Keratinocyte (primary cell): ENCODE results near the gene KLHL29. TPM values are rescaled to one million over a fixed set of nuclear protein-coding genes. Genes with fewer than 3 reads are reported as not detected.

Experiments
- DNase-seq: peaks from one replicate; pipeline ENCODE4 v3.0.0-alpha.2; 2011; ENCODE audit warnings: low read depth, missing footprints, low spot score
- FAIRE-seq: peaks from 2 replicates; lab custom pipeline; 2011; peaks lifted over from hg19 to GRCh38; lab: Jason Lieb, UNC
- H2AFZ ChIP-seq: 2 replicates; pipeline ENCODE4 v1.6.0; 2012; ENCODE audit warnings: low read length, control low read depth, inconsistent platforms; ENCODE audit not compliant: control insufficient read depth
- H3K27ac ChIP-seq: 2 replicates; pipeline ENCODE4 v1.5.1; 2011; ENCODE audit warnings: low read length; ENCODE audit not compliant: control insufficient read depth, insufficient read depth
- H3K27me3 ChIP-seq: 3 replicates; pipeline ENCODE4 v1.6.0; 2011; ENCODE audit warnings: low read length; ENCODE audit not compliant: control insufficient read depth, insufficient read depth; ENCODE audit errors: extremely low read depth
- H3K36me3 ChIP-seq, 2 experiments: 2 replicates in 1 of 2; 3 replicates in 1 of 2; pipeline ENCODE4 v1.5.1; 2011; ENCODE audit warnings: low read length in 2 of 2, mild to moderate bottlenecking in 1 of 2; ENCODE audit not compliant: control insufficient read depth in 2 of 2, insufficient read depth in 2 of 2; ENCODE audit errors: extremely low read depth in 1 of 2
- H3K4me1 ChIP-seq: 3 replicates; pipeline ENCODE4 v1.5.1; 2011; ENCODE audit warnings: low read length; ENCODE audit not compliant: control insufficient read depth, insufficient read depth; ENCODE audit errors: extremely low read depth
- H3K4me2 ChIP-seq: 3 replicates; pipeline ENCODE4 v1.6.0; 2011; ENCODE audit warnings: low read depth, low read length; ENCODE audit not compliant: control insufficient read depth, insufficient read depth; ENCODE audit errors: extremely low read depth
- H3K4me3 ChIP-seq, 3 experiments: fragments of 200-600 bp in 1 of 3; sonication (generic) in 1 of 3; 2 replicates in 2 of 3; 3 replicates in 1 of 3; pipeline ENCODE4 v1.5.1; 2011 to 2016; ENCODE audit warnings: low read length in 3 of 3, mild to moderate bottlenecking in 3 of 3, control low read depth in 2 of 3, inconsistent platforms in 1 of 3, low read depth in 1 of 3, mixed read lengths in 1 of 3, mixed run types in 1 of 3, moderate library complexity in 1 of 3; ENCODE audit not compliant: control insufficient read depth in 2 of 3, insufficient read depth in 2 of 3; ENCODE audit errors: extremely low read depth in 1 of 3
- H3K79me2 ChIP-seq: 2 replicates; pipeline ENCODE4 v1.6.0; 2012; ENCODE audit warnings: low read length; ENCODE audit not compliant: control insufficient read depth, insufficient read depth
- H3K9ac ChIP-seq: 3 replicates; pipeline ENCODE4 v1.6.0; 2011; ENCODE audit warnings: low read length; ENCODE audit not compliant: control insufficient read depth, insufficient read depth; ENCODE audit errors: extremely low read depth
- H3K9me1 ChIP-seq: 3 replicates; pipeline ENCODE4 v1.6.0; 2011; ENCODE audit warnings: low read length; ENCODE audit not compliant: control insufficient read depth, insufficient read depth; ENCODE audit errors: extremely low read depth
- H3K9me3 ChIP-seq: 2 replicates; pipeline ENCODE4 v1.5.1; 2012; ENCODE audit warnings: low read depth, low read length; ENCODE audit not compliant: control insufficient read depth
- H4K20me1 ChIP-seq: 3 replicates; pipeline ENCODE4 v1.6.0; 2011; ENCODE audit warnings: low read length; ENCODE audit not compliant: control insufficient read depth, insufficient read depth; ENCODE audit errors: extremely low read depth
- EZH2 ChIP-seq: IDR thresholded peaks from one replicate; pipeline ENCODE4 v1.6.1; 2012; ENCODE audit warnings: inconsistent platforms, mild to moderate bottlenecking, low read length, moderate library complexity
- dilution Hi-C: fragments of 300-500 bp; cut with MboI; formaldehyde crosslinking; loops from one replicate; pipeline ENCODE4 v1.7.0; 2020; ENCODE audit warnings: low sequenced_read_pairs; ENCODE audit not compliant: extremely low pct_ligation_motif_present
- polyA plus RNA-seq, 5 experiments: library from polyadenylated mRNA; depleted of rRNA in 3 of 5; stranded (reverse) in 3 of 5; stranded (forward) in 1 of 5; unstranded in 1 of 5; fragments of >200 nt; gene quantifications; 1 replicate in 1 of 5; 2 replicates in 3 of 5; 3 replicates in 1 of 5; pipeline versions ENCODE4 v1.2.1 to v1.2.3, GENCODE V29; 2011 to 2012; ENCODE audit warnings: missing spikeins in 2 of 5, low read depth in 1 of 5, low replicate concordance in 1 of 5
- TF ChIP-seq, protein P1 (sequence below), 3 experiments: IDR thresholded peaks in 1 of 3; conservative IDR thresholded peaks in 1 of 3; optimal IDR thresholded peaks in 1 of 3; 2 replicates in 2 of 3; 3 replicates in 1 of 3; pipeline versions ENCODE3 to v1.5.1; 2011; ENCODE audit warnings: low read length in 3 of 3, mild to moderate bottlenecking in 3 of 3, moderate library complexity in 2 of 3, control low read depth in 1 of 3, inconsistent platforms in 1 of 3; ENCODE audit not compliant: insufficient read depth in 2 of 3; ENCODE audit errors: extremely low read depth in 1 of 3

The KLHL29 gene
- polyA plus RNA-seq, 1 donor (not counting 4 experiments of a cell fraction or from before 2014, with no cell fraction given): 4.7 TPM

- H3K9ac ChIP-seq: no peak overlapping the region
- H2AFZ ChIP-seq: no peak overlapping the region
- H4K20me1 ChIP-seq: no peaks in the 10 kb centered on the region
- DNase-seq (no peak), FAIRE-seq (no peak)
- H3K4me3 ChIP-seq: no peak overlapping the region
- no peaks in the 10 kb centered on the region for H3K4me1 ChIP-seq
- H3K9me3 ChIP-seq: peaks cover 4% of the 10 kb centered on the region
- no peaks in the 10 kb centered on the region for H3K27me3 ChIP-seq
- no peaks in the 10 kb centered on the region for H3K79me2 ChIP-seq
- TF ChIP-seq, protein P1, sequence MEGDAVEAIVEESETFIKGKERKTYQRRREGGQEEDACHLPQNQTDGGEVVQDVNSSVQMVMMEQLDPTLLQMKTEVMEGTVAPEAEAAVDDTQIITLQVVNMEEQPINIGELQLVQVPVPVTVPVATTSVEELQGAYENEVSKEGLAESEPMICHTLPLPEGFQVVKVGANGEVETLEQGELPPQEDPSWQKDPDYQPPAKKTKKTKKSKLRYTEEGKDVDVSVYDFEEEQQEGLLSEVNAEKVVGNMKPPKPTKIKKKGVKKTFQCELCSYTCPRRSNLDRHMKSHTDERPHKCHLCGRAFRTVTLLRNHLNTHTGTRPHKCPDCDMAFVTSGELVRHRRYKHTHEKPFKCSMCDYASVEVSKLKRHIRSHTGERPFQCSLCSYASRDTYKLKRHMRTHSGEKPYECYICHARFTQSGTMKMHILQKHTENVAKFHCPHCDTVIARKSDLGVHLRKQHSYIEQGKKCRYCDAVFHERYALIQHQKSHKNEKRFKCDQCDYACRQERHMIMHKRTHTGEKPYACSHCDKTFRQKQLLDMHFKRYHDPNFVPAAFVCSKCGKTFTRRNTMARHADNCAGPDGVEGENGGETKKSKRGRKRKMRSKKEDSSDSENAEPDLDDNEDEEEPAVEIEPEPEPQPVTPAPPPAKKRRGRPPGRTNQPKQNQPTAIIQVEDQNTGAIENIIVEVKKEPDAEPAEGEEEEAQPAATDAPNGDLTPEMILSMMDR (optimal IDR thresholded peaks at IDR 0.05 in 1 of 3, IDR thresholded peaks at IDR 0.05 in 1 of 3, conservative IDR thresholded peaks at IDR 0.05 in 1 of 3; ENCODE audit: extremely low read depth in 1 of 3, insufficient read depth in 2 of 3, low read length in 3 of 3): no peak
- TF ChIP-seq EZH2: no peak
- H3K9me1 ChIP-seq: no peaks in the 10 kb centered on the region
- peaks cover 0 to 1% of the 10 kb centered on the region in 2 experiments for H3K36me3 ChIP-seq
- no peak overlapping the region for H3K4me2 ChIP-seq
- no peak overlapping the region for H3K27ac ChIP-seq
- dilution Hi-C loops: no loop called here
These were observed 335.9 kb downstream of the KLHL29 start for GRCh38 chr2:23720705-23721453.

- no peaks in the 10 kb centered on the region for H3K9me1 ChIP-seq
- H4K20me1 ChIP-seq: no peaks in the 10 kb centered on the region
- H3K4me2 ChIP-seq: no peak overlapping the region
- H3K9ac ChIP-seq: no peak overlapping the region
- H3K4me3 ChIP-seq: no peak overlapping the region
- TF ChIP-seq, protein P1 (optimal IDR thresholded peaks at IDR 0.05 in 1 of 3, IDR thresholded peaks at IDR 0.05 in 1 of 3, conservative IDR thresholded peaks at IDR 0.05 in 1 of 3; ENCODE audit: extremely low read depth in 1 of 3, insufficient read depth in 2 of 3, low read length in 3 of 3): no peak
- no peak for TF ChIP-seq EZH2
- peaks cover 4% of the 10 kb centered on the region for H3K9me3 ChIP-seq
- dilution Hi-C loops: no loop called here
- peaks cover 0 to 1% of the 10 kb centered on the region in 2 experiments for H3K36me3 ChIP-seq
- H2AFZ ChIP-seq: no peak overlapping the region
- no peaks in the 10 kb centered on the region for H3K27me3 ChIP-seq
- H3K27ac ChIP-seq: no peak overlapping the region
- FAIRE-seq: no peak
- no peaks in the 10 kb centered on the region for H3K79me2 ChIP-seq
- H3K4me1 ChIP-seq: no peaks in the 10 kb centered on the region
- no peak for DNase-seq
These were observed 336.5 kb downstream of the KLHL29 start for GRCh38 chr2:23721454-23721826.
